Activated naive CD4-positive, alpha-beta T cell treated with anti-CD3 and anti-CD28 coated beads, Interleukin-2, amount 50 U/mL, for 72 hours (primary cell): ENCODE measurements around the gene KCND2. TPM values are rescaled to one million over a fixed set of nuclear protein-coding genes. Genes with fewer than 3 reads are reported as not detected.

Experiments
- ATAC-seq, 2 donors: fragments of 150-1000 bp; cut with Tn5 transposase; 2 replicates each; pipeline ENCODE4 v1.10.0; 2021; ENCODE audit warnings: mild to moderate bottlenecking in 2 of 2, moderate library complexity in 2 of 2
- DNase-seq, 2 donors: peaks; one replicate each; pipeline ENCODE4 v3.0.0; 2021 to 2022; ENCODE audit warnings: low spot score in 2 of 2
- H3K27ac Mint-ChIP-seq, 2 donors: one replicate each; pipeline ENCODE4 v1.8.0; 2022; ENCODE audit warnings: mild to moderate bottlenecking in 2 of 2, mixed read lengths in 2 of 2
- H3K36me3 Mint-ChIP-seq, 2 donors: one replicate each; pipeline ENCODE4 v1.8.0; 2022; ENCODE audit warnings: mixed read lengths in 2 of 2
- H3K9me3 Mint-ChIP-seq, 2 donors: one replicate each; pipeline ENCODE4 v1.8.0; 2022; ENCODE audit warnings: mixed read lengths in 2 of 2
- total RNA-seq, 2 donors: library from RNA; stranded (reverse); gene quantifications; one replicate each; pipeline ENCODE4 v1.2.3, GENCODE V29; 2022

Gene KCND2
- total RNA-seq, 2 donors from 2014 or later = not detected

DNA sequence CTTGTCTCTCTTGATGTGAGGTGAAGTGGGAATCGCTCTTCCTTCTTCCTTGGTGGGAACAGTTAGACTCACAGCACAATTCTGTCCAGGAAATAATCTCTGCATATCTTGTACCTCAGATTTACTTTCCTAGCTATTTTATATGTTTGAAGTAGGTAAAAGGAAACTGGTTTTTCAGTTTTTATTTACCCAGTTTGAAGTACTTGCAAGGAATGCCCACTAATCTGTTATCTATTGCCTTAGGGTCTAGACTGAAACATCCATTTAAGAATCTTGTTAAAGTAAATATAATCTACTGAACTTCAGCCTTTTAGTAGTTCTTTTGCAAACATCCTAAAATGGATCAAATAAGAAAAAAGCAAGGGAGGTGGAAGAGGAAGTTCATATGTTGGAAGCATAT, 229.8 kb downstream of the KCND2 start:
- no peak for DNase-seq
- Mint-ChIP-seq H3K36me3 (no peaks in the 10 kb centered on the region), H3K9me3 (peaks cover 0 to 6% of the 10 kb centered on the region in 2 donors), H3K27ac (no peak overlapping the region)
- ATAC-seq = no peak

DNA sequence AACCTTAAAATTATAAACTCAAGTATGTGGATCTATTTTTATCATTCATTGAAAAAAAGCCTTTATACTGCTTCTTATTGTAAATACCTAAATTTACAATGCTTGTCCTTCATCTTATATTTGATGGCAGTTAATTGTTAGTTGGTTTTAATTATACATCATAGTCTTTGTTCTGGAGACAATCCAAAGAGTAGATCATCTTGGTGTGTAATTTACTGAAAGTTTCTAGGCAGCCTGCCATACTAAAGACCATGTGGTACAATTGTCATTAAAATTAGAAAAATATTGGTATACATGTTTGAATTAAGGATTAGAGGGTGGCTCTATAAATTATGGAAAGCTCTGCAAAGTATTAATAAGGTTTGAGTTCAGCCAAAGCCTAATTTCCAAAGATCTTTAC, 231.4 kb downstream of the KCND2 start:
- Mint-ChIP-seq H3K9me3 (peaks cover 0 to 6% of the 10 kb centered on the region in 2 donors), H3K36me3 (no peaks in the 10 kb centered on the region), H3K27ac (no peak overlapping the region)
- DNase-seq = no peak
- ATAC-seq = no peak

DNA sequence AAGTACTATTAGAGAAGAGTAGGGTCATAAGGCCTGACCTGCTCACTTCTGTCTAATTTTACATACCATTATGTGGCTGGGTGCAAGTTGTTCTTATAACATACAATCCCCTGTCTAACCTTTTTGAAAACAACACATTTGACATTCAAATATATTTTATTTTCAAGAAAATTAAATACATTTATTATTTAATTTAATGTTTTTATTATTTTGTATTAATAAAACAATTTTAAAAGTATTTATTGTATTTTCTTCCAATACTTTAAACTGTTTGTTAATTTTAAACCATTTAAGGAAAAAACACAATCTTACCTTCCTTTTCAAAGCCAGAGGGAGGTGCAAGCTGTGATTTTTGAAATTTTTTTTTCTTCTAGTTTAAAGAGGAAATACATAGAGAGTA, 232.8 kb downstream of the KCND2 start:
- Mint-ChIP-seq H3K27ac (no peak overlapping the region), H3K9me3 (peaks cover 0 to 6% of the 10 kb centered on the region in 2 donors), H3K36me3 (no peaks in the 10 kb centered on the region)
- DNase-seq = no peak
- ATAC-seq = no peak

DNA sequence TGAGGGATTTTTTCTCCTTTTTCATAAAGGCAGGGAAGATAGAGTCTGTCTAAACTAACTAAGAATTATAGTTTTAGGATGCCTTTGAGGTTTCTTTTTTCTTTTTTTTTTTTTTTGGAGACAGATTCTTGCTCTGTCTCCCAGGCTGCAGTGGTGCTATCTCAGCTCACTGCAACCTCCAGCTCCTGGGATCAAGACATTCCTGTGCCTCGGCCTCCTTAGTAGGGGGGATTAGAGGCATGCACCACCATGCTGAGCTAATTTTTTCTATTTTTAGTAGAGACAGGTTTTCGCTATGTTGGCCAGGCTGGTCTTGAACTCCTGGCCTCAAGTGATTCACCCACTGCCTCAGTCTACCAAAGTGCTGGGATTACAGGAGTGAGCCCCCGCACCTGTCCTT, 239.7 kb downstream of the KCND2 start:
- peaks cover 5 to 8% of the 10 kb centered on the region in 2 donors for H3K9me3 Mint-ChIP-seq

DNA sequence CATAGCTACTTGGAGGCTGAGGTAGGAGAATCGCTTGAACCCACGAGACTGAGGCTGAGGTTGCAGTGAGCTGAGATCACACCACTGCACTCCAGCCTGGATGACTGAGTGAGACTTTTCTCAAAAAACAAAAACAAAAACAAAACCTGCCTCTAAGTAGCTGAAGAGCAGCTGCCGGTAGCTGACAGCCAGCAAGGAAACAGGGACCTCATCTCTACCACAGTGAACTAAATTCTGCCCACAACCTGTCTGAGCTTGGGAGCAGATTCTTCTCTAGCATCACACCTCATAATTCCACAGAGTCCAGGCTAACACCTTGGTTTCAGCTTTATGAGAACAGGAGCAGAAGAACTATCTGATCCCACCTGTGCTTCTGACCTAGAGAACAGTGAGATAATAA, 246.2 kb downstream of the KCND2 start:
- H3K27ac Mint-ChIP-seq = no peak overlapping the region
- H3K36me3 Mint-ChIP-seq = no peaks in the 10 kb centered on the region
- no peak for DNase-seq
- peaks cover 5 to 8% of the 10 kb centered on the region in 2 donors for H3K9me3 Mint-ChIP-seq
- ATAC-seq = no peak

More for the DNA sequence above, 239.7 kb downstream of the KCND2 start:
- Mint-ChIP-seq H3K27ac (no peak overlapping the region), H3K36me3 (no peaks in the 10 kb centered on the region)
- no peak for DNase-seq
- no peak for ATAC-seq

DNA sequence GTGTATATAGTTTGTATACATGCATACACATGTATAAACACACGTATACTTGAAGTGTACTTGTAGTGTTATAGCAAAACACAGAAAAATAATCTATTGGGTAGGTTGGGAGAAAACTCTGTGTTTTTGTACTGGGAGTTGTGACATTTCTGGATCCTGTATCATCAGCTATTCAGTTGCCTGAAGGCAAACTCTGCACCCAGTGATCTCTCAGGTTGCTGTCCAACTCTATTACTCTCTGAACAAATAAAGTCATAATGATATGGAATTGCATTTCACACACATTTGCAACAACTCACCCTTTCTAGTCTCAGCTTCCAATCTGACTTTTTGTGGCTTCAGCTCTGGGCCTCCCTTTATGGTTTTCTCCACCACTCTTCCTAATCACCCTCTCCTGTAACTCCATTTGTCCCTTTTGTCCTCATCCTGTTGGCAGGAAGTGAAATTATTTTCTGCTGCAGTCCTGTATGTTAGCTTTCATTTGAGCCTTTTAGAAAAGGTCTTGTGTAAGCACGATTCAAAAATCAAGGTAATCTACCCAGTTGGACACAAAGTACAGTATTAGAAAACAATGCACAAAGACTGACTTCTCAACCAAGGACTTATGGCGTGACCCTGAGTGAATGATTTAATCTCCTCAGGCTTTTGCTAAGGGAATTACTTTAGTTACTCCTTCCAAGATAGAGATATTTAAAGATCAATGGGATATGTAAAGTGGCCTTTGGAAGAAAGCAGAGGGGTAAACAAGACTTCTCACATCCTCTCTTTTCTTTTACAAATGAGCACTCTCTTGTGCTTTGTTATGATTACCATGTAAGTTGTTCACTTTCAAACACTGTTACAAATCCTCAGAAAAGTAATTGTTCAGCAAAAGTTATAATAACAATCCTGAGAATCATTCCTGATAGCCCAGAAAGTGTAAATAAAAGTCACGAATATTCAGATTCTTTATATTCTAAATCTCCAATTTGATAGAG, 249.1 kb downstream of the KCND2 start:
- Mint-ChIP-seq H3K9me3 (peaks cover 5% of the 10 kb centered on the region in 2 donors), H3K27ac (no peak overlapping the region)
- ATAC-seq = no peak

DNA sequence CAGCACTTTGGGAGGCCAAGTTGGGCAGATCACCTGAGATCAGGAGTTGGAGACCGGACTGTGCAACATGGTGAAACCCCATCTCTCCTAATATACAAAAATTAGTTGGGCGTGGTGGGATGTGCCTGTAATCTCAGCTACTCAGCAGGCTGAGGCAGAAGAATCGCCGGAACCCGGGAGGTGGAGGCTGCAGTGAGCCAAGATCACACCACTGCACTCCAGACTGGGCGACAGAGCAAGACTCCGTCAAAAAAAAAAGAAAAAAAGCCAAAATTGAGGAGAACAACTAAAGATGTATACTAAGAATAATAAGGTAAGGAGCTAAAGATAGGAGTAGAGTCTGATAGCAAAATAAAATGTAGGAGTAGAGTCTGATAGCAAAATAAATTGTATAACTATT, 251.0 kb downstream of the KCND2 start:
- ATAC-seq = no peak
- H3K36me3 Mint-ChIP-seq = no peaks in the 10 kb centered on the region
- no peak overlapping the region for H3K27ac Mint-ChIP-seq
- DNase-seq = no peak
- H3K9me3 Mint-ChIP-seq = peaks cover 5% of the 10 kb centered on the region in 2 donors

More for the DNA sequence above, 249.1 kb downstream of the KCND2 start:
- no peak for DNase-seq
- H3K36me3 Mint-ChIP-seq = no peaks in the 10 kb centered on the region

DNA sequence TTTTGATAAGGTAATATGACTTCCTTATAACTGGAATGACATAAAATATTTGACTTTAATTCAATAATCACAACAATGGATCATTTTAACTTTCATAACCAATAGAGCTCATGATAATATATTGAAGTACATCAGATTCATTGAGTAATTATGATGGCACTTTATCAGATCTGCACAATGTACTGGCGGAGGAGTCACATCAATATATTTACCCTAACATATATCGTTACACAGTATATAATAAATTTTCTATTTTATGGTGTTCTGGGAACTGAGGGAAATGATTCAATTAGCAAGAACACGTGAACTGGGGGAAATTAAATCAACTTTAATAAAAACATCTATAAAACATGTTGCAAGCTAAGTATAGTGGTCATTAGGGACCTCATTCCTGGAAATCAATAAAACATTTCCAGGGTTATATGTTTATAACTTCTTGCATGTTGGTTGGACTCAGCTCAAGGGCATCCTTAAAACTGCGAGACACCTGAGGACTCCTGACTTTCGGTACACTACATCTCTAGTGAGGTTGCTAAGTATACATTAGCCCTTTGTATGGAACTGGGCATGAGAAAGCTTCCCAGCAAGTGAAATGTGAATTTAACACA, 254.0 kb downstream of the KCND2 start:
- DNase-seq = no peak

DNA sequence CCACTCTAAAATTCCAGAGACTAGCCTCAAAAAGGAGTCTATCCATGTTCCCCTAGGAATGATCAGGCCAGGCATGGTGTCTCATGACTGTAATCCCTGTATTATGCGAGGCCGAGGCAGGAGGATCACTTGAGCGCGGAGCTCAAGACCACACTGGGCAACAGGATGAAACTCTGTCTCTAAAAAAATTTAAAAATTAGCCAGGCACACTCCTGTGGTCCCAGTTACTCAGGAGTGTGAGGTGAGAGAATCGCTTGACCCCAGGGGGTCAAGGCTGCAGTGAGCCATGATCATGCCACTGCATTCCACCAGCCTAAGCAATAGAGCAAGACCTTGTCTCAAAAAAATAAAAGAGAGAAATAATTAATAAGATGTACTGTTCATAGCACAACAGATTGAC, 256.8 kb downstream of the KCND2 start:
- ATAC-seq (no peak), DNase-seq (no peak)
- peaks cover 5 to 6% of the 10 kb centered on the region in 2 donors for H3K9me3 Mint-ChIP-seq
- H3K27ac Mint-ChIP-seq = no peak overlapping the region
- H3K36me3 Mint-ChIP-seq = no peaks in the 10 kb centered on the region

More for the DNA sequence above, 254.0 kb downstream of the KCND2 start:
- Mint-ChIP-seq H3K36me3 (no peaks in the 10 kb centered on the region), H3K27ac (no peak overlapping the region), H3K9me3 (peaks cover 5 to 6% of the 10 kb centered on the region in 2 donors)
- no peak for ATAC-seq

DNA sequence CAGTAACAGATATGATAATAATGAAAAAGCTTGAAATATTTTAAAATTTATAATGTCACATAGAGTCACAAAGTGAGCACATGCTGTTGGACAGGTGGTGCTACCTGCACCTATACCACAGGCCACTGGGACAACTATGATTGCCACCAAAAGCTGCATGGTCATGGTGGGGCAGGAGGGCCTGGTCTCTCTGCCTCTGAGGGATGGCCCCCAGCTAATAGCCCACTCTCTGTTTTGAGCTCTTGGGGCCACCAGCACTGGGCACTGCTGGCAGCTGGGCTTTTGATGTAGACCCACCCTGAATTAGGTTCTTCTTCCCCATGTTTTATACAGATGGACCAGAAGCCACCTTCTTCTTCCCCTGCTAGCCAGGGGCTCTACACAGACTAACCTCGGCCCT, 265.4 kb downstream of the KCND2 start:
- ATAC-seq (no peak), DNase-seq (no peak)
- Mint-ChIP-seq H3K9me3 (no peaks in the 10 kb centered on the region), H3K36me3 (no peaks in the 10 kb centered on the region), H3K27ac (no peak overlapping the region)

DNA sequence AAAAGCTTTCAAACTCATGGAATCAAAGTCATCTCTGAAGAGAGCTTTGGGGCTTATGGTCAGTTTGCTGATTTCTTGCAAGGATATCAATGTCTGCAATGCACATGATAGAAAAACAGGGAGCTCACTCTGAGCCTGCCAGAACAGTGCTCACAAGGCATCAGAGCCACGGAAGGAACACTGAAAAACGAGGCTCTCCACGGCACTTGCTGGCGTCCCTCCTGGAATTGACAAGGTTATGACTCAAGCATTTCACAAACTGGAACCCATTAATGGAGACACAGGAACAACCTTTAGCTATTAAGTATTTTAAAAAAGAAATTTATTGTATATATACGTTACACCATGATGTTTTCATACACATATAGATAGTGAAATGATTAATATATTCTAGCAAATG, 266.3 kb downstream of the KCND2 start:
- ATAC-seq (no peak), DNase-seq (no peak)
- Mint-ChIP-seq H3K36me3 (no peaks in the 10 kb centered on the region), H3K27ac (no peak overlapping the region), H3K9me3 (no peaks in the 10 kb centered on the region)

DNA sequence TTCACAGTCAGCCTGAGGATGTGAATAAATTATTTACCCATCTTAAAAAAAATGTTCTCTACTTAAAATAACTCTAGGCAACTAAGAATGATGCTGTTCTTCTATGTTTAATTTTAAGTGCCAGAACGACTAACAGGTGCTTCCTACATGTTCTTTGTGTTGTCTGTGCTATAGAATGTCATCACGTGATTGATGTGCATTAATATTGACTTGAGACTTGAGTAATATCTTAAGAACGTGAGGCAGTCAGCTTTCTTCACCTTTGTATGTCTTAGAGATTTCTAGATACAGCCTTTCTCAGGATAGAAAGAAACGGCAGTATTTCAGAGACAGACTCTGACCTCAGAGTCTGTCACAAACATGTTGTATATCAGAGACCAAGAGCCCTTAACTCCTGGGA, 274.6 kb downstream of the KCND2 start:
- Mint-ChIP-seq H3K9me3 (peaks cover 0 to 4% of the 10 kb centered on the region in 2 donors), H3K27ac (no peak overlapping the region), H3K36me3 (no peaks in the 10 kb centered on the region)
- DNase-seq (no peak), ATAC-seq (no peak)

DNA sequence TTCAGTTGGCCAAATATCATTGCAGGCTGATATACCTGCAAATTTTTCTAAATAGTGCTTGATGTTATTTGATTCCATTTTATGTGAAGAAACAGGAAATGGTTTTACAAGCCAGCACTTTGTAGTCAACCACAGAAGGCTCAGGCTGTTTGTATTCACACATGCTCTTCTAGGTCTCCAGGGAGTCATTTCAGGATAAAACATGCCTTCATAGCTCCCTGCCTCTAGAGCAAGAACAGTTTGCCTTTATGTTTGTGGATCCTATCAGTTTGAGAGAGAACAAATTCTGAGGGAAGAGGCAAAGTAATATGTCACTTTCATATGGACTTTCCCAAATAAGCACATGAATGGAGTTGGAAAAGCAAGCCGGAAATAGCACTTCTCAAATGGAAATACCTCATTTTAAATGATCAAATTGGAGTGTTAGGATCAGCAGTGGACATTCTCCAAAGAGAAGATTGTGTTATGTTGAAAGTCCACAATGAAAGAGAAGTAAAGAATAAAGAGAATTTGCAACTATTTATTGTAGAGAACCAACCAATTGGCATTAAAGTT, 277.6 kb downstream of the KCND2 start:
- Mint-ChIP-seq H3K27ac (no peak overlapping the region), H3K9me3 (peaks cover 0 to 11% of the 10 kb centered on the region in 2 donors), H3K36me3 (no peaks in the 10 kb centered on the region)
- ATAC-seq (no peak), DNase-seq (no peak)

DNA sequence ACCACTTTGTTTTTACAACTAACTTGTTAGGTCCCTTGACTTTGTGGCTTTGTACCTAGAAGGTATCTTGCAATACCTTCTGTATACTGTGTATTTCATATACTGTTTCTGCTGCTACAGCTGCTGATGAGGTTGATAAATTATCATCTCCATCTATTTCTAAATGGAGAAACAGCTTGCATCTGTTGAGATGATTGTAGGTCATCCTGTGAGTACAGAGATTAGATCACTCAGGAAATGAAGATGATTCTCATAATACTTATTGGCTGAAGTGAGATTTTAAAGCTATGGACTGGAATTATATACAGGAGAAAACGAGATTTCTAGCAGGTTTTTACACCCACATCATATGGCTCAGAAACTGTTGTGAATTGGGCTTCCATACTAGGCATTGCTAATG, 280.5 kb downstream of the KCND2 start:
- DNase-seq = no peak
- H3K9me3 Mint-ChIP-seq = peaks cover 0 to 10% of the 10 kb centered on the region in 2 donors
- no peaks in the 10 kb centered on the region for H3K36me3 Mint-ChIP-seq
- H3K27ac Mint-ChIP-seq = no peak overlapping the region
- ATAC-seq = no peak

DNA sequence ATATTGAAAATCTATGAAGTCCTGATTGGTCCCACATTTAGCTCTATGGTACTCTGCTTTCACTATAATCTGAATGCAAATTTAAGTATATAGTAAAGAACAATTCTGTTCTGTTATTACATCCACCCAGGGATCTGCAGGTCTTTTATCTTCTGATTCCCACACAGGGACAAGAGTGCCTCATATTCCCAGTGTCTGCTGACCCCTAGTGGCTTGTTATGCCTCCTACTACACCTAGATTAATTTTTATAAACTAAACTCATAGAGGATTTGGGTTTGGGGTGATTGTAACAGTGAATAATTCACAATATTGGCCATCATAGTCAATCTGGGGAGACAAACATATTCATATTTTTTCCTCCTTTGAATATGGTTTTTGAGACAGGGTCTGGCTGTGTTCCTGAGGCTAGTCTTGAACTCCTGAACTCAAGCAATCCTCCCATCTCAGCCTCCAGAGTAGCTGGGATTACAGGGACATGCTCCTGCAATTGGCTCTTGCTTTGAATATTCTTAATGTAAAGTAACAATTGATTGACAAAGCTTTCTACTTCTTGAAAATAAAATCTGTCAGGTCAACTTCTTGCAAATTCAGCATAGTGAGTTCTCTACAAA, 282.1 kb downstream of the KCND2 start:
- Mint-ChIP-seq H3K27ac (no peak overlapping the region), H3K36me3 (no peaks in the 10 kb centered on the region), H3K9me3 (peaks cover 0 to 7% of the 10 kb centered on the region in 2 donors)
- ATAC-seq (no peak), DNase-seq (peak in 1 of 2 donors; percentile 3)

DNA sequence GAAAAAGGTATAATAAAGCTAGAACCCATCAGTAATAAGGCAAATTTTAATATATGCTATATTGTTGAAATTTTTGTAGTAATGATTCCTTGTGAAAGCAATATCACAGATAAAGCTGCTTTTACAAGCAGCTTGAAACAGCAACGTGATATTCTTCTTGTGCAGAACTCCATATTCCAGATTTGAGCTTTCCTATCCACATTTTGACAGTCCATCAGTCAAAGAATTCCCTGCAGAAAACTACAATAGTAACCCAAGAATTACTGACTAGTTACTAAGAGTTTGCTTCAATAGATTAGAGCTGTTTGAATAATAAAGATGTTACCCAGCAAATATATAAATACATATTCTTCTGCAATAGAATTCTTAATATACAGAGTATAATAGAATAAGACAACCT, 291.2 kb downstream of the KCND2 start:
- DNase-seq (no peak), ATAC-seq (no peak)
- Mint-ChIP-seq H3K9me3 (peaks cover 0 to 4% of the 10 kb centered on the region in 2 donors), H3K27ac (no peak overlapping the region), H3K36me3 (no peaks in the 10 kb centered on the region)

DNA sequence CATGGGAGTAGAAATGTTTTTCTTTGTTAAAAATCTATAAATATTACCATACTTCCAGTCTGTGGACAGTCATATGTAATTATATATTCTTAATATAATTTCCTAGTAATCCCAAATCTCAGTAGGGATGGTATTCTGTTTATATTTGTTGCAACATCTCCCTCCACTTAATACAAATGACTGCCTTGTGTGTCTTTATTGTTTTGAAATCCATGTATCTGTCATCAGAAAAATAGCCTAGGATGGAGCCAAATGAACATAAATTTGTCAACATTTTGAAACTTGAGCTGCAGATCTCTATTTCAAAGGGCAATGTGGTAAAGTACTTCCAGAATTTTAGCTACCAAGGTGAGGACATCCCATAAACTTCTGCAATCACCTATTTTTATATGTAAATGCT, 294.2 kb downstream of the KCND2 start:
- peaks cover 0 to 4% of the 10 kb centered on the region in 2 donors for H3K9me3 Mint-ChIP-seq
- ATAC-seq = no peak
- no peak overlapping the region for H3K27ac Mint-ChIP-seq
- no peak for DNase-seq
- no peaks in the 10 kb centered on the region for H3K36me3 Mint-ChIP-seq
